ENCODE data around the gene ATAD2B. TPM values are rescaled to one million over a fixed set of nuclear protein-coding genes. Genes with fewer than 3 reads are reported as not detected.

ATAD2B gene
- total RNA-seq, 4 donors from 2014 or later, result 39.0 to 56.9 (median 45.2) TPM

GRCh38 chr2:23809150-23809549 lies 117.8 kb downstream of the ATAD2B start:
- H3K4me1 ChIP-seq, result peaks cover 0 to 1% (median 0%) of the 10 kb centered on the region in 4 donors
- WGBS, 2 donors, result 88 to 89% methylated on average over 1 of the region's 1 CpG
- no peak overlapping the region for H3K27ac ChIP-seq
- H3K9me3 ChIP-seq, result no peaks in the 10 kb centered on the region
- DNase-seq (ENCODE audit: low spot score in 2 of 2), result no peak
- peaks cover 0 to 15% (median 0%) of the 10 kb centered on the region in 3 donors for H3K36me3 ChIP-seq
- TF ChIP-seq, protein P1, sequence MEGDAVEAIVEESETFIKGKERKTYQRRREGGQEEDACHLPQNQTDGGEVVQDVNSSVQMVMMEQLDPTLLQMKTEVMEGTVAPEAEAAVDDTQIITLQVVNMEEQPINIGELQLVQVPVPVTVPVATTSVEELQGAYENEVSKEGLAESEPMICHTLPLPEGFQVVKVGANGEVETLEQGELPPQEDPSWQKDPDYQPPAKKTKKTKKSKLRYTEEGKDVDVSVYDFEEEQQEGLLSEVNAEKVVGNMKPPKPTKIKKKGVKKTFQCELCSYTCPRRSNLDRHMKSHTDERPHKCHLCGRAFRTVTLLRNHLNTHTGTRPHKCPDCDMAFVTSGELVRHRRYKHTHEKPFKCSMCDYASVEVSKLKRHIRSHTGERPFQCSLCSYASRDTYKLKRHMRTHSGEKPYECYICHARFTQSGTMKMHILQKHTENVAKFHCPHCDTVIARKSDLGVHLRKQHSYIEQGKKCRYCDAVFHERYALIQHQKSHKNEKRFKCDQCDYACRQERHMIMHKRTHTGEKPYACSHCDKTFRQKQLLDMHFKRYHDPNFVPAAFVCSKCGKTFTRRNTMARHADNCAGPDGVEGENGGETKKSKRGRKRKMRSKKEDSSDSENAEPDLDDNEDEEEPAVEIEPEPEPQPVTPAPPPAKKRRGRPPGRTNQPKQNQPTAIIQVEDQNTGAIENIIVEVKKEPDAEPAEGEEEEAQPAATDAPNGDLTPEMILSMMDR (IDR thresholded peaks at IDR 0.05), result no peak
- TF ChIP-seq POLR2A (IDR thresholded peaks at IDR 0.05) (no peak), EP300 (IDR thresholded peaks at IDR 0.05) (no peak)
- H3K27me3 ChIP-seq, result no peaks in the 10 kb centered on the region
- no peak overlapping the region for H3K4me3 ChIP-seq

GRCh38 chr2:23806665-23807249 lies 120.2 kb downstream of the ATAD2B start:
- no peaks in the 10 kb centered on the region for H3K27me3 ChIP-seq
- H3K4me1 ChIP-seq, result peaks cover 0 to 20% (median 0%) of the 10 kb centered on the region in 4 donors
- H3K9me3 ChIP-seq, result no peaks in the 10 kb centered on the region
- TF ChIP-seq, protein P1 (IDR thresholded peaks at IDR 0.05), result no peak
- TF ChIP-seq POLR2A (IDR thresholded peaks at IDR 0.05) (no peak), EP300 (IDR thresholded peaks at IDR 0.05) (no peak)
- no peak for DNase-seq (ENCODE audit: low spot score in 2 of 2)
- 97% methylated on average over 1 of the region's 1 CpG for WGBS, 2 donors
- no peak overlapping the region for H3K27ac ChIP-seq
- peaks cover 0 to 14% (median 0%) of the 10 kb centered on the region in 3 donors for H3K36me3 ChIP-seq
- no peak overlapping the region for H3K4me3 ChIP-seq

GRCh38 chr2:23806201-23806600 lies 120.7 kb downstream of the ATAD2B start:
- DNase-seq (ENCODE audit: low spot score in 2 of 2), result no peak
- Histone ChIP-seq H3K4me3 (no peak overlapping the region), H3K36me3 (peaks cover 0 to 14% (median 0%) of the 10 kb centered on the region in 3 donors), H3K9me3 (no peaks in the 10 kb centered on the region), H3K27ac (no peak overlapping the region), H3K4me1 (peaks cover 0 to 20% (median 0%) of the 10 kb centered on the region in 4 donors), H3K27me3 (no peaks in the 10 kb centered on the region)
- WGBS, 2 donors, result 31 to 67% methylated on average over 2 of the region's 2 CpGs
- TF ChIP-seq, protein P1 (IDR thresholded peaks at IDR 0.05), result no peak
- TF ChIP-seq POLR2A (IDR thresholded peaks at IDR 0.05) (no peak), EP300 (IDR thresholded peaks at IDR 0.05) (no peak)

DNA sequence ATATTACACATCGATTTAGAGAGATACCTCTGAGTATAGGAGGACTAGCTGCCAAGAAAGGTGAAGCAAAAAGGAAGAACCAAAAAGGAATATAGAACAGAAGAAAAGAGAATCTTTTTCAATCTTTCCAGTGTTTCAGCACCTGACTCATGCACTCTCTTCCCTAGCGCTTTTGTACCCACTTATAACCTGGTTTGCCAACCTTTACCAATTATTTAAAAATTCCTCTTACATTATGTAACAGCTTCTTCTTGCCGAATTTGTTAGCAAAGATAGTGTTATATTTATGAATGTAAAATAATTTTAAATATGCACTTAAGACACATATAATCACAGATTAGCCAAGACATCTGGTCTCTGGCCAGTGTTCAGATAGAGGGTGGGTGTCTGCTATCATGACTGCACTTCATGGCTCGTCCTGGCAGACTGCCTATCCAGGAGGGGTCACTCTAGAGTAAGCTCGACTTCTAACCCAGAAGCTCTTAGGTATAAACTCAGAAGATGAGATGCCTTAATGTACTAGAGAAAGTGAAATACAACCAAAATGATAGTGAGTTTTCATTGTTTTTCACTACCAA lies 122.9 kb downstream of the ATAD2B start:
- H3K9me3 ChIP-seq, result no peaks in the 10 kb centered on the region
- 54 to 64% methylated on average over 5 of the region's 5 CpGs for WGBS, 2 donors

More for the DNA sequence above, 122.9 kb downstream of the ATAD2B start:
- H3K27me3 ChIP-seq, result no peaks in the 10 kb centered on the region
- H3K36me3 ChIP-seq, result no peaks in the 10 kb centered on the region
- H3K27ac ChIP-seq, result no peak overlapping the region
- TF ChIP-seq POLR2A (IDR thresholded peaks at IDR 0.05), result no peak
- TF ChIP-seq EP300 (IDR thresholded peaks at IDR 0.05), result no peak
- TF ChIP-seq, protein P1 (IDR thresholded peaks at IDR 0.05), result no peak
- no peak overlapping the region for H3K4me3 ChIP-seq
- no peak for DNase-seq (ENCODE audit: low spot score in 2 of 2)
- peaks cover 0 to 20% (median 0%) of the 10 kb centered on the region in 4 donors for H3K4me1 ChIP-seq
